Ovary (tissue), 3 donors: Measurements from ENCODE around the gene LUC7L2.

Experiments used
- EP300 ChIP-seq: sonication (generic); formaldehyde crosslinking; IDR thresholded peaks from one replicate; pipeline ENCODE4 v1.6.1; 2017; ENCODE audit warnings: antibody characterized with exemption
- POLR2A ChIP-seq: fragments of 450-650 bp; IDR thresholded peaks from one replicate; pipeline ENCODE4 v1.6.1; 2017; ENCODE audit warnings: antibody characterized with exemption, mild to moderate bottlenecking, moderate library complexity
- TF ChIP-seq, protein P1 (sequence below), 3 donors: fragments of 450-650 bp in 2 of 3; fragments of 200-600 bp in 1 of 3; IDR thresholded peaks; one replicate each; pipeline versions ENCODE4 v1.5.1 to v1.8.0; 2016 to 2022; ENCODE audit warnings: antibody characterized with exemption in 3 of 3, mild to moderate bottlenecking in 1 of 3
- donor health status: DM: no; HTN: no; CAD: no.

DNA sequence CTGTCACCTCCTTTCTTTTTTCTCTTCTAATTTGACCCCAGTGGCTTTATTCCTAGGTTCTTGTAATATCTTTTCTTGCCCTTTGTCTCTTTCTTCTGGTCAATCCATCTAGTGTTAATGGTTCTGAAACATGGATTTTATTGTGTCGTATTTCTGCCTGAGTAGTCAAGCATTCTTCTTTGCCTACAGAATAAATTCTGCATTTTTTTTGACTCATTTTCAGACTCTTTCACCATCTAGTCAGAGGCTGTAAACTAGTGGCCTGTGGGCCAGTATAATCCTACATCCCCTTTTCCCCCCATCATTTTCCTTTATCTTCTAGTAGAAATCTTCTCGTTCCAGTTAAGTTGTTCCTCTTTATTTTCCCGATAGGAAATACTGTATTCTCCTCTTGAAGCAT lies 29.4 kb downstream of the LUC7L2 start:
- TF ChIP-seq, protein P1, sequence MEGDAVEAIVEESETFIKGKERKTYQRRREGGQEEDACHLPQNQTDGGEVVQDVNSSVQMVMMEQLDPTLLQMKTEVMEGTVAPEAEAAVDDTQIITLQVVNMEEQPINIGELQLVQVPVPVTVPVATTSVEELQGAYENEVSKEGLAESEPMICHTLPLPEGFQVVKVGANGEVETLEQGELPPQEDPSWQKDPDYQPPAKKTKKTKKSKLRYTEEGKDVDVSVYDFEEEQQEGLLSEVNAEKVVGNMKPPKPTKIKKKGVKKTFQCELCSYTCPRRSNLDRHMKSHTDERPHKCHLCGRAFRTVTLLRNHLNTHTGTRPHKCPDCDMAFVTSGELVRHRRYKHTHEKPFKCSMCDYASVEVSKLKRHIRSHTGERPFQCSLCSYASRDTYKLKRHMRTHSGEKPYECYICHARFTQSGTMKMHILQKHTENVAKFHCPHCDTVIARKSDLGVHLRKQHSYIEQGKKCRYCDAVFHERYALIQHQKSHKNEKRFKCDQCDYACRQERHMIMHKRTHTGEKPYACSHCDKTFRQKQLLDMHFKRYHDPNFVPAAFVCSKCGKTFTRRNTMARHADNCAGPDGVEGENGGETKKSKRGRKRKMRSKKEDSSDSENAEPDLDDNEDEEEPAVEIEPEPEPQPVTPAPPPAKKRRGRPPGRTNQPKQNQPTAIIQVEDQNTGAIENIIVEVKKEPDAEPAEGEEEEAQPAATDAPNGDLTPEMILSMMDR (IDR thresholded peaks at IDR 0.05), result no peak
- TF ChIP-seq EP300 (no peak), POLR2A (no peak)
